Left kidney (tissue), 8 donors: ENCODE data around the gene TC2N. TPM values are rescaled to one million over a fixed set of nuclear protein-coding genes. Genes with fewer than 3 reads are reported as not detected.
"Not testable (repeated sequence)": the region's sequence is repeated elsewhere in the genome, so short reads cannot be mapped to it uniquely, and the experiment has no call there.

Source experiments
- DNase-seq: peaks from one replicate; pipeline ENCODE4 v3.0.0-alpha.2; 2013
- long read RNA-seq, 8 donors: transcript quantifications; one replicate each; lab custom pipeline, GENCODE V29; 2026
- polyA plus RNA-seq: library from polyadenylated mRNA; unstranded; fragments of 120-200 nt; gene quantifications from one replicate; pipeline ENCODE4 v1.2.1, GENCODE V29; 2013; ENCODE audit not compliant: insufficient read length

TC2N gene
- 10.0 TPM for polyA plus RNA-seq
- long read RNA-seq, donor 1, partial matches to known transcripts, result 0 of 1 reads
- long read RNA-seq, donor 1, other reads (novel, unspliced or antisense), result 0 of 1 reads
- long read RNA-seq, donor 2, partial matches to known transcripts, result 0 of 1 reads
- long read RNA-seq, donor 2, other reads (novel, unspliced or antisense), result 0 of 1 reads
- long read RNA-seq, donor 3, result 0 reads
- long read RNA-seq, donor 4, result 0 reads
- long read RNA-seq, donor 5, partial matches to known transcripts, result 0 of 1 reads
- long read RNA-seq, donor 5, other reads (novel, unspliced or antisense), result 0 of 1 reads
- long read RNA-seq, donor 6, result 0 reads
- long read RNA-seq, donor 7, partial matches to known transcripts, result 0 of 1 reads
- long read RNA-seq, donor 7, other reads (novel, unspliced or antisense), result 0 of 1 reads
- long read RNA-seq, donor 8, result 0 reads

- DNase-seq, result no peak
Measured at GRCh38 chr14:91867316-91867988, at the start of gene TC2N. TSS of gene TC2N (minus strand) at chr14:91867536. CDS start at chr14:91813769, 53,767 bp downstream.

GRCh38 chr14:91912035-91912434 is 44.7 kb upstream of the TC2N start:
- DNase-seq, result no peak

- DNase-seq, result peak; percentile 24
Measured at GRCh38 chr14:91911474-91912032, 44.2 kb upstream of the TC2N start.

GRCh38 chr14:91910196-91910595 is 42.9 kb upstream of the TC2N start:
- no peak for DNase-seq

- DNase-seq, result no peak
Measured at GRCh38 chr14:91906374-91906773, 39.0 kb upstream of the TC2N start.

- no peak for DNase-seq
Measured at GRCh38 chr14:91904956-91905645, 37.8 kb upstream of the TC2N start.

- DNase-seq, result no peak
Measured at GRCh38 chr14:91904483-91904882, 37.1 kb upstream of the TC2N start.

GRCh38 chr14:91903070-91903469 is 35.7 kb upstream of the TC2N start:
- no peak for DNase-seq

- DNase-seq, result no peak
Measured at GRCh38 chr14:91902336-91902735, 35.0 kb upstream of the TC2N start.

GRCh38 chr14:91901449-91902226 is 34.3 kb upstream of the TC2N start:
- no peak for DNase-seq

- DNase-seq, result no peak
Measured at GRCh38 chr14:91899806-91900205, 32.5 kb upstream of the TC2N start.

- no peak for DNase-seq
Measured at GRCh38 chr14:91899213-91899612, 31.9 kb upstream of the TC2N start.

GRCh38 chr14:91898372-91898771 is 31.0 kb upstream of the TC2N start:
- no peak for DNase-seq

GRCh38 chr14:91897716-91898115 is 30.4 kb upstream of the TC2N start:
- DNase-seq, result not testable (repeated sequence)

- no peak for DNase-seq
Measured at GRCh38 chr14:91897106-91897701, 29.9 kb upstream of the TC2N start.

- no peak for DNase-seq
Measured at GRCh38 chr14:91896419-91896818, 29.1 kb upstream of the TC2N start.

GRCh38 chr14:91893669-91894068 is 26.3 kb upstream of the TC2N start:
- DNase-seq, result no peak

- no peak for DNase-seq
Measured at GRCh38 chr14:91893007-91893406, 25.7 kb upstream of the TC2N start.

GRCh38 chr14:91891721-91892220 is 24.4 kb upstream of the TC2N start:
- no peak for DNase-seq

- DNase-seq, result no peak
Measured at GRCh38 chr14:91891101-91891500, 23.8 kb upstream of the TC2N start.

GRCh38 chr14:91890291-91890749 is 23.0 kb upstream of the TC2N start:
- DNase-seq, result no peak
